Measurements from ENCODE around the gene PTF1A. TPM values are rescaled to one million over a fixed set of nuclear protein-coding genes. Genes with fewer than 3 reads are reported as not detected.

The PTF1A gene, protein sequence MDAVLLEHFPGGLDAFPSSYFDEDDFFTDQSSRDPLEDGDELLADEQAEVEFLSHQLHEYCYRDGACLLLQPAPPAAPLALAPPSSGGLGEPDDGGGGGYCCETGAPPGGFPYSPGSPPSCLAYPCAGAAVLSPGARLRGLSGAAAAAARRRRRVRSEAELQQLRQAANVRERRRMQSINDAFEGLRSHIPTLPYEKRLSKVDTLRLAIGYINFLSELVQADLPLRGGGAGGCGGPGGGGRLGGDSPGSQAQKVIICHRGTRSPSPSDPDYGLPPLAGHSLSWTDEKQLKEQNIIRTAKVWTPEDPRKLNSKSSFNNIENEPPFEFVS
- polyA plus RNA-seq (2012; rRNA removed): not detected in 2 replicates
- not detected in 2 replicates for polyA plus RNA-seq (2012; cell fraction: cytosol; rRNA removed)
- polyA plus RNA-seq (2012; cell fraction: nucleus; rRNA removed): not detected in 2 replicates

DNA sequence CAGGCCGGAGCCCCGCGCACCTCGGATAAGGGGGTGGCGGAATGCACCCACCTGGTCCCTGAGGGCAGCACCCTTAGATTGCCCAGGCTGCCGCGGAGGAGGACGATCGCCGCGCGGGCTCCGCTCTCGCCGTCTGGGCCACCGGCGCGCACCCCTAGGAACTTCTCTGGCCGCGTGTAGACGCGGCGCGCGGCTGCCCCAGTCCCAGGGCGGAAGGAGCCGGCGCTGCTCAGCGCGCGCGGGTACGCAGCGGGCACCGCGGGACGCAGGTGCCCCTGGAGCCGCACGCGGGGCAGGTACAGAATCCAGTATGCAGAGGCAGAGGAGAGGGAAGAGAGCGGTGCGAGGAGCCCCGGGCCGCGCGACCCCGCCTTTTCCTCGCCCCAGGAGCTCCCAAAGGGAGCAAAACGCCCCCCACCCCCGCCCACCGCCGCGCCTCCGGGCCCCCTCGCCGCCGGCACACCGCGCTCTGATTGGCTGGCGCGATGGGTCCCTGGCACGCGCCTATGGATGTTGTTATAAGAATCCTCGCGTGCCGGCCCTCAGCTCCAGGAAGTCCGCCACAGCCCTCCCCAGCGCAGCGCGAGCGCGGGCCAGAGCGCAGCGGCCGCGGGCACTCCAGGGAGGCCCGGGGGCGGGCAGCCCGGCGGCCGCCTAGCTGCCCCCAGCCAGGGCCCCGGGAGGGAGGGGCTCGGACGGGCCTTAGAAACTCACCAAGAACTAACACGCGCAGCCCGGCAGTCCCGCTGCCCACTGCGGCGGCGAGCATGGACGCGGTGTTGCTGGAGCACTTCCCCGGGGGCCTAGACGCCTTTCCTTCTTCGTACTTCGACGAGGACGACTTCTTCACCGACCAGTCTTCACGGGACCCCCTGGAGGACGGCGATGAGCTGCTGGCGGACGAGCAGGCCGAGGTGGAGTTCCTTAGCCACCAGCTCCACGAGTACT, at the start of gene PTF1A:
PTF1A (plus strand) TSS at position 549 of the 948 bp plus-strand sequence; CDS start at position 768, 219 bp downstream.
- H3K79me2 ChIP-seq (ENCODE audit: insufficient read depth): no peaks in the 10 kb centered on the region
- no peak within 1 kb of the TSS for H2AFZ ChIP-seq (ENCODE audit: low read depth)
- H3F3A ChIP-seq (replicated peaks; ENCODE audit: insufficient read depth): no peaks in the 10 kb centered on the region
- no peak within 1 kb of the TSS for H3K4me3 ChIP-seq (ENCODE audit: low read depth in 2 of 2, low read length in 1 of 2)
- TF ChIP-seq RAD21 (IDR thresholded peaks at IDR 0.05; ENCODE audit: low read length): no peak
- TF ChIP-seq GATA2 (CRISPR knock-in tag; IDR thresholded peaks at IDR 0.05): no peak
- TF ChIP-seq, protein P1, sequence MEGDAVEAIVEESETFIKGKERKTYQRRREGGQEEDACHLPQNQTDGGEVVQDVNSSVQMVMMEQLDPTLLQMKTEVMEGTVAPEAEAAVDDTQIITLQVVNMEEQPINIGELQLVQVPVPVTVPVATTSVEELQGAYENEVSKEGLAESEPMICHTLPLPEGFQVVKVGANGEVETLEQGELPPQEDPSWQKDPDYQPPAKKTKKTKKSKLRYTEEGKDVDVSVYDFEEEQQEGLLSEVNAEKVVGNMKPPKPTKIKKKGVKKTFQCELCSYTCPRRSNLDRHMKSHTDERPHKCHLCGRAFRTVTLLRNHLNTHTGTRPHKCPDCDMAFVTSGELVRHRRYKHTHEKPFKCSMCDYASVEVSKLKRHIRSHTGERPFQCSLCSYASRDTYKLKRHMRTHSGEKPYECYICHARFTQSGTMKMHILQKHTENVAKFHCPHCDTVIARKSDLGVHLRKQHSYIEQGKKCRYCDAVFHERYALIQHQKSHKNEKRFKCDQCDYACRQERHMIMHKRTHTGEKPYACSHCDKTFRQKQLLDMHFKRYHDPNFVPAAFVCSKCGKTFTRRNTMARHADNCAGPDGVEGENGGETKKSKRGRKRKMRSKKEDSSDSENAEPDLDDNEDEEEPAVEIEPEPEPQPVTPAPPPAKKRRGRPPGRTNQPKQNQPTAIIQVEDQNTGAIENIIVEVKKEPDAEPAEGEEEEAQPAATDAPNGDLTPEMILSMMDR (IDR thresholded peaks at IDR 0.05): no peak
- no peak for TF ChIP-seq YY1 (IDR thresholded peaks at IDR 0.05; ENCODE audit: low read depth)
- TF ChIP-seq RXRA (IDR thresholded peaks at IDR 0.05; ENCODE audit: borderline replicate concordance, low read depth): no peak
- no peak for TF ChIP-seq MXI1 (IDR thresholded peaks at IDR 0.05; ENCODE audit: low read depth, low read length)
- no peak for TF ChIP-seq JUND (IDR thresholded peaks at IDR 0.05)
- TF ChIP-seq, protein P2, sequence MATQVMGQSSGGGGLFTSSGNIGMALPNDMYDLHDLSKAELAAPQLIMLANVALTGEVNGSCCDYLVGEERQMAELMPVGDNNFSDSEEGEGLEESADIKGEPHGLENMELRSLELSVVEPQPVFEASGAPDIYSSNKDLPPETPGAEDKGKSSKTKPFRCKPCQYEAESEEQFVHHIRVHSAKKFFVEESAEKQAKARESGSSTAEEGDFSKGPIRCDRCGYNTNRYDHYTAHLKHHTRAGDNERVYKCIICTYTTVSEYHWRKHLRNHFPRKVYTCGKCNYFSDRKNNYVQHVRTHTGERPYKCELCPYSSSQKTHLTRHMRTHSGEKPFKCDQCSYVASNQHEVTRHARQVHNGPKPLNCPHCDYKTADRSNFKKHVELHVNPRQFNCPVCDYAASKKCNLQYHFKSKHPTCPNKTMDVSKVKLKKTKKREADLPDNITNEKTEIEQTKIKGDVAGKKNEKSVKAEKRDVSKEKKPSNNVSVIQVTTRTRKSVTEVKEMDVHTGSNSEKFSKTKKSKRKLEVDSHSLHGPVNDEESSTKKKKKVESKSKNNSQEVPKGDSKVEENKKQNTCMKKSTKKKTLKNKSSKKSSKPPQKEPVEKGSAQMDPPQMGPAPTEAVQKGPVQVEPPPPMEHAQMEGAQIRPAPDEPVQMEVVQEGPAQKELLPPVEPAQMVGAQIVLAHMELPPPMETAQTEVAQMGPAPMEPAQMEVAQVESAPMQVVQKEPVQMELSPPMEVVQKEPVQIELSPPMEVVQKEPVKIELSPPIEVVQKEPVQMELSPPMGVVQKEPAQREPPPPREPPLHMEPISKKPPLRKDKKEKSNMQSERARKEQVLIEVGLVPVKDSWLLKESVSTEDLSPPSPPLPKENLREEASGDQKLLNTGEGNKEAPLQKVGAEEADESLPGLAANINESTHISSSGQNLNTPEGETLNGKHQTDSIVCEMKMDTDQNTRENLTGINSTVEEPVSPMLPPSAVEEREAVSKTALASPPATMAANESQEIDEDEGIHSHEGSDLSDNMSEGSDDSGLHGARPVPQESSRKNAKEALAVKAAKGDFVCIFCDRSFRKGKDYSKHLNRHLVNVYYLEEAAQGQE (IDR thresholded peaks at IDR 0.05; ENCODE audit: low read depth, low read length): no peak
- TF ChIP-seq TEAD4 (IDR thresholded peaks at IDR 0.05; ENCODE audit: borderline replicate concordance, insufficient read depth): no peak
- TF ChIP-seq RCOR1 (IDR thresholded peaks at IDR 0.05; ENCODE audit: low read length): no peak
- TF ChIP-seq, protein P3, sequence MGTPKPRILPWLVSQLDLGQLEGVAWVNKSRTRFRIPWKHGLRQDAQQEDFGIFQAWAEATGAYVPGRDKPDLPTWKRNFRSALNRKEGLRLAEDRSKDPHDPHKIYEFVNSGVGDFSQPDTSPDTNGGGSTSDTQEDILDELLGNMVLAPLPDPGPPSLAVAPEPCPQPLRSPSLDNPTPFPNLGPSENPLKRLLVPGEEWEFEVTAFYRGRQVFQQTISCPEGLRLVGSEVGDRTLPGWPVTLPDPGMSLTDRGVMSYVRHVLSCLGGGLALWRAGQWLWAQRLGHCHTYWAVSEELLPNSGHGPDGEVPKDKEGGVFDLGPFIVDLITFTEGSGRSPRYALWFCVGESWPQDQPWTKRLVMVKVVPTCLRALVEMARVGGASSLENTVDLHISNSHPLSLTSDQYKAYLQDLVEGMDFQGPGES (IDR thresholded peaks at IDR 0.05; ENCODE audit: low read depth, low read length): no peak
- H3K27me3 ChIP-seq (ENCODE audit: insufficient read depth): peaks cover 40% of the 10 kb centered on the region
- no peaks in the 10 kb centered on the region for H4K20me1 ChIP-seq (ENCODE audit: insufficient read depth)
- POLR2A ChIA-PET: no interaction called here
- no peak within 1 kb of the TSS for H3K27ac ChIP-seq (ENCODE audit: low read depth in 2 of 2, low read length in 1 of 2)
- DNase-seq: peak; percentile 49
- H3K4me2 ChIP-seq: no peak within 1 kb of the TSS
- 5% methylated on average over 11 of the region's 107 CpGs for WGBS (ENCODE audit: low lambda C conversion rate)
- no peaks in the 10 kb centered on the region for H3K9me2 ChIP-seq
- H3K36me3 ChIP-seq (replicated peaks in 1 of 2; ENCODE audit: control insufficient read depth in 1 of 2, insufficient read depth in 2 of 2, low read length in 1 of 2): no peaks in the 10 kb centered on the region
- CTCF ChIA-PET: interaction anchor here (1.6 kb wide), 1 partner anchor 34 kb away, joined by 11 read pairs; no protein-coding TSS in a partner anchor
- H3K9me3 ChIP-seq: no peaks in the 10 kb centered on the region
- no peaks in the 10 kb centered on the region; a peak in 1 of 4 replicates for H3K4me1 ChIP-seq (ENCODE audit: control insufficient read depth in 1 of 2, insufficient read depth in 2 of 2, low read depth in 1 of 2, low read length in 1 of 2)
- H3K9ac ChIP-seq: no peak within 1 kb of the TSS
